ENCODE measurements around the gene KIFC1.
"Not testable (repeated sequence)": the region's sequence is repeated elsewhere in the genome, so short reads cannot be mapped to it uniquely, and the experiment has no call there.

KIFC1 gene

GRCh38 chr6:33372526-33373123, 19.0 kb upstream of the KIFC1 start:
- Mint-ChIP-seq H3K9me3 (no peaks in the 10 kb centered on the region), H3K27me3 (ENCODE audit: low read depth) (no peaks in the 10 kb centered on the region), H3K27ac (peak overlapping the region; percentile 55 to 77 (median 73)), H3K4me3 (peak overlapping the region in 1 of 3 experiments; percentile 25), H3K4me1 (peaks cover 27% of the 10 kb centered on the region), H3K36me3 (ENCODE audit: low read depth) (no peaks in the 10 kb centered on the region)
- no peak for TF ChIP-seq CTCF (IDR thresholded peaks at IDR 0.05; ENCODE audit: unreplicated experiment in 3 of 3)

GRCh38 chr6:33373960-33374910, 17.4 kb upstream of the KIFC1 start:
- Mint-ChIP-seq H3K27me3 (ENCODE audit: low read depth) (no peaks in the 10 kb centered on the region), H3K9me3 (no peaks in the 10 kb centered on the region), H3K36me3 (ENCODE audit: low read depth) (no peaks in the 10 kb centered on the region), H3K4me1 (peaks cover 27% of the 10 kb centered on the region), H3K4me3 (no peak overlapping the region), H3K27ac (peak overlapping the region; percentile 89 to 94 (median 90))
- TF ChIP-seq CTCF (IDR thresholded peaks at IDR 0.05; ENCODE audit: unreplicated experiment in 3 of 3) = no peak

- H3K4me1 Mint-ChIP-seq = peaks cover 27% of the 10 kb centered on the region
These were observed 16.4 kb upstream of the KIFC1 start for GRCh38 chr6:33375143-33375671.

GRCh38 chr6:33377171-33377570, 14.5 kb upstream of the KIFC1 start:
- Mint-ChIP-seq H3K27ac (peak overlapping the region in 1 of 3 experiments; percentile 56), H3K27me3 (ENCODE audit: low read depth) (no peaks in the 10 kb centered on the region), H3K4me1 (peaks cover 27% of the 10 kb centered on the region), H3K9me3 (no peaks in the 10 kb centered on the region), H3K4me3 (no peak overlapping the region), H3K36me3 (ENCODE audit: low read depth) (no peaks in the 10 kb centered on the region)
- no peak for TF ChIP-seq CTCF (IDR thresholded peaks at IDR 0.05; ENCODE audit: unreplicated experiment in 3 of 3)

More at GRCh38 chr6:33375143-33375671, 16.4 kb upstream of the KIFC1 start:
- H3K27ac Mint-ChIP-seq = peak overlapping the region; percentile 89 to 94 (median 90)
- H3K4me3 Mint-ChIP-seq = peak overlapping the region in 2 of 3 experiments; percentile 8 to 46
- no peaks in the 10 kb centered on the region for H3K36me3 Mint-ChIP-seq (ENCODE audit: low read depth)
- no peak for TF ChIP-seq CTCF (IDR thresholded peaks at IDR 0.05; ENCODE audit: unreplicated experiment in 3 of 3)
- H3K9me3 Mint-ChIP-seq = no peaks in the 10 kb centered on the region
- H3K27me3 Mint-ChIP-seq (ENCODE audit: low read depth) = no peaks in the 10 kb centered on the region

- H3K27me3 Mint-ChIP-seq (ENCODE audit: low read depth); H3K36me3 Mint-ChIP-seq (ENCODE audit: low read depth); H3K27ac Mint-ChIP-seq; H3K9me3 Mint-ChIP-seq; H3K4me3 Mint-ChIP-seq: not testable (repeated sequence)
- H3K4me1 Mint-ChIP-seq = peaks cover 15% of the 10 kb centered on the region
These were observed 12.4 kb upstream of the KIFC1 start for GRCh38 chr6:33379184-33379583.

- Mint-ChIP-seq H3K27ac (peak overlapping the region in 1 of 3 experiments; percentile 30), H3K9me3 (no peaks in the 10 kb centered on the region), H3K4me1 (peaks cover 3% of the 10 kb centered on the region), H3K27me3 (ENCODE audit: low read depth) (no peaks in the 10 kb centered on the region), H3K36me3 (ENCODE audit: low read depth) (no peaks in the 10 kb centered on the region), H3K4me3 (no peak overlapping the region)
- no peak for TF ChIP-seq CTCF (IDR thresholded peaks at IDR 0.05; ENCODE audit: unreplicated experiment in 3 of 3)
These were observed 11.2 kb upstream of the KIFC1 start for GRCh38 chr6:33380272-33380981.
